SK-N-SH (cell line): ENCODE measurements around the gene SLC1A1. TPM values are rescaled to one million over a fixed set of nuclear protein-coding genes. Genes with fewer than 3 reads are reported as not detected.

Experiments
- CTCF ChIA-PET: fragments of 300-600, 350-600 bp; formaldehyde crosslinking; extraction: SDS; loops from one replicate; lab custom pipeline; 2021; lab: Yijun Ruan, JAX
- POLR2A ChIA-PET: fragments of 350-600 bp; sonication (Branson Sonifier 250); formaldehyde crosslinking; extraction: SDS; loops from one replicate; lab custom pipeline; 2020; ENCODE audit warnings: antibody characterized with exemption, inconsistent platforms; lab: Yijun Ruan, JAX
- DNase-seq: peaks from one replicate; pipeline ENCODE4 v3.0.0; 2012
- H2AFZ ChIP-seq: fragments of 200-600 bp; sonication (generic); 2 replicates; pipeline ENCODE4 v1.8.1; 2016; ENCODE audit warnings: antibody characterized with exemption, mild to moderate bottlenecking, low read depth
- H3F3A ChIP-seq: fragments of 200-600 bp; sonication (generic); replicated peaks from 2 replicates; pipeline ENCODE3; 2016; ENCODE audit warnings: antibody characterized with exemption, mild to moderate bottlenecking; ENCODE audit not compliant: insufficient read depth
- H3K27ac ChIP-seq, 2 experiments: fragments of 200-500 bp in 1 of 2; fragments of 200-600 bp in 1 of 2; sonication (Bioruptor generic) in 1 of 2; sonication (generic), shearing (Covaris generic) in 1 of 2; 2 replicates each; pipeline versions ENCODE4 v1.5.1 to v1.6.1; 2014 to 2016; ENCODE audit warnings: low read depth in 2 of 2, inconsistent platforms in 1 of 2, low read length in 1 of 2, mild to moderate bottlenecking in 1 of 2, mixed read lengths in 1 of 2
- H3K27me3 ChIP-seq: fragments of 200-600 bp; sonication (generic), shearing (Covaris generic); 2 replicates; pipeline ENCODE4 v1.6.1; 2016; ENCODE audit warnings: mixed run types; ENCODE audit not compliant: insufficient read depth
- H3K36me3 ChIP-seq, 2 experiments: fragments of 200-500 bp in 1 of 2; fragments of 200-600 bp in 1 of 2; sonication (Bioruptor generic) in 1 of 2; sonication (generic) in 1 of 2; replicated peaks in 1 of 2; 2 replicates each; pipeline versions ENCODE3 to v1.5.1; 2014 to 2016; ENCODE audit warnings: low read length in 1 of 2, mild to moderate bottlenecking in 1 of 2; ENCODE audit not compliant: insufficient read depth in 2 of 2, control insufficient read depth in 1 of 2
- H3K4me1 ChIP-seq, 2 experiments: fragments of 200-500 bp in 1 of 2; fragments of 200-600 bp in 1 of 2; sonication (Bioruptor generic) in 1 of 2; sonication (generic), shearing (Covaris generic) in 1 of 2; 2 replicates each; pipeline versions ENCODE4 v1.5.1 to v1.6.1; 2014 to 2016; ENCODE audit warnings: low read depth in 1 of 2, low read length in 1 of 2, mixed run types in 1 of 2; ENCODE audit not compliant: insufficient read depth in 2 of 2, control insufficient read depth in 1 of 2
- H3K4me2 ChIP-seq: fragments of 200-600 bp; sonication (generic), shearing (Covaris generic); 2 replicates; pipeline ENCODE4 v1.6.1; 2017; ENCODE audit warnings: mixed run types
- H3K4me3 ChIP-seq, 2 experiments: fragments of 200-500 bp in 1 of 2; fragments of 200-600 bp in 1 of 2; sonication (Bioruptor generic) in 1 of 2; sonication (generic), shearing (Covaris generic) in 1 of 2; 2 replicates each; pipeline versions ENCODE4 v1.5.1 to v1.8.1; 2014 to 2016; ENCODE audit warnings: low read depth in 2 of 2, inconsistent platforms in 1 of 2, low read length in 1 of 2, mild to moderate bottlenecking in 1 of 2, mixed read lengths in 1 of 2, moderate library complexity in 1 of 2
- H3K79me2 ChIP-seq: fragments of 200-600 bp; sonication (generic); 2 replicates; pipeline ENCODE4 v1.8.1; 2017; ENCODE audit warnings: mild to moderate bottlenecking; ENCODE audit not compliant: insufficient read depth
- H3K9ac ChIP-seq: fragments of 200-600 bp; sonication (generic); 2 replicates; pipeline ENCODE4 v1.6.1; 2017; ENCODE audit warnings: mixed run types
- H3K9me2 ChIP-seq: fragments of 200-600 bp; sonication (generic); 2 replicates; pipeline ENCODE4 v1.6.1; 2017; ENCODE audit warnings: mixed run types
- H3K9me3 ChIP-seq: fragments of 200-600 bp; sonication (generic); 2 replicates; pipeline ENCODE4 v1.6.1; 2017; ENCODE audit warnings: mixed run types, mild to moderate bottlenecking, moderate library complexity
- H4K20me1 ChIP-seq: fragments of 200-600 bp; sonication (generic); 2 replicates; pipeline ENCODE4 v1.6.1; 2017; ENCODE audit warnings: mild to moderate bottlenecking, mixed run types; ENCODE audit not compliant: insufficient read depth
- ELF1 ChIP-seq: IDR thresholded peaks from 2 replicates; pipeline ENCODE4 v1.4.0; 2012
- EZH2phosphoT487 ChIP-seq: fragments of 200-600 bp; sonication (generic); IDR thresholded peaks from 2 replicates; pipeline ENCODE4 v1.6.1; 2017; ENCODE audit warnings: low read depth, mixed run types, mild to moderate bottlenecking, antibody characterized with exemption, moderate library complexity, borderline replicate concordance
- FOSL2 ChIP-seq: IDR thresholded peaks from 2 replicates; pipeline ENCODE4 v1.4.0; 2012; ENCODE audit warnings: low read depth, mild to moderate bottlenecking, moderate library complexity, borderline replicate concordance
- FOXJ3 ChIP-seq: sonication (generic); formaldehyde crosslinking; IDR thresholded peaks from 2 replicates; pipeline ENCODE4 v1.5.1; 2020; ENCODE audit warnings: mild to moderate bottlenecking, missing genetic modification reagents
- GABPA ChIP-seq: IDR thresholded peaks from 2 replicates; pipeline ENCODE4 v1.4.0; 2012; ENCODE audit warnings: low read depth, mild to moderate bottlenecking
- JUND ChIP-seq: IDR thresholded peaks from 2 replicates; pipeline ENCODE4 v1.4.0; 2012
- MAX ChIP-seq: IDR thresholded peaks from 2 replicates; pipeline ENCODE4 v1.4.0; 2012; ENCODE audit warnings: low read depth
- MEF2A ChIP-seq: IDR thresholded peaks from 2 replicates; pipeline ENCODE4 v1.4.0; 2012; ENCODE audit warnings: low read depth, borderline replicate concordance
- NFIC ChIP-seq: IDR thresholded peaks from 2 replicates; pipeline ENCODE4 v1.4.0; 2012; ENCODE audit warnings: borderline replicate concordance
- POLR2AphosphoS5 ChIP-seq: IDR thresholded peaks from 2 replicates; pipeline ENCODE4 v1.6.1; 2012; ENCODE audit warnings: low read depth, low read length
- RCOR1 ChIP-seq: fragments of 150-350 bp; IDR thresholded peaks from 2 replicates; pipeline ENCODE4 v1.6.1; 2017; ENCODE audit warnings: antibody characterized with exemption, low read length
- RXRA ChIP-seq: IDR thresholded peaks from 2 replicates; pipeline ENCODE4 v1.4.0; 2012; ENCODE audit warnings: low read depth, mild to moderate bottlenecking, borderline replicate concordance
- TAF1 ChIP-seq: IDR thresholded peaks from 2 replicates; pipeline ENCODE4 v1.6.1; 2012; ENCODE audit warnings: low read depth, mild to moderate bottlenecking, low read length, moderate library complexity, borderline replicate concordance
- TEAD4 ChIP-seq: IDR thresholded peaks from 2 replicates; pipeline ENCODE4 v1.4.0; 2012; ENCODE audit warnings: mild to moderate bottlenecking, borderline replicate concordance; ENCODE audit not compliant: insufficient read depth
- YY1 ChIP-seq: IDR thresholded peaks from 2 replicates; pipeline ENCODE4 v1.4.0; 2012; ENCODE audit warnings: low read depth, mild to moderate bottlenecking
- ZBTB33 ChIP-seq: IDR thresholded peaks from 2 replicates; pipeline ENCODE4 v1.4.0; 2012; ENCODE audit warnings: low read depth, borderline replicate concordance
- WGBS: methylation state at CpG from one replicate; pipeline ENCODE4 v1.1.6; 2017; ENCODE audit warnings: low lambda C conversion rate; 5-methylcytosine and 5-hydroxymethylcytosine counted together
- polyA plus RNA-seq, 3 experiments: library from polyadenylated mRNA; depleted of rRNA; stranded (reverse); fragments of >200 nt; gene quantifications; 2 replicates each; pipeline ENCODE4 v1.2.3, GENCODE V29; 2012
- TF ChIP-seq, protein P1 (sequence below): IDR thresholded peaks from 2 replicates; pipeline ENCODE4 v1.6.1; 2012; ENCODE audit warnings: mild to moderate bottlenecking, low read depth, low read length, moderate library complexity

SLC1A1 gene
- polyA plus RNA-seq, 1 of the 3 experiments (the other 2 are of a cell fraction): 0.23 TPM

- TF ChIP-seq, protein P1, sequence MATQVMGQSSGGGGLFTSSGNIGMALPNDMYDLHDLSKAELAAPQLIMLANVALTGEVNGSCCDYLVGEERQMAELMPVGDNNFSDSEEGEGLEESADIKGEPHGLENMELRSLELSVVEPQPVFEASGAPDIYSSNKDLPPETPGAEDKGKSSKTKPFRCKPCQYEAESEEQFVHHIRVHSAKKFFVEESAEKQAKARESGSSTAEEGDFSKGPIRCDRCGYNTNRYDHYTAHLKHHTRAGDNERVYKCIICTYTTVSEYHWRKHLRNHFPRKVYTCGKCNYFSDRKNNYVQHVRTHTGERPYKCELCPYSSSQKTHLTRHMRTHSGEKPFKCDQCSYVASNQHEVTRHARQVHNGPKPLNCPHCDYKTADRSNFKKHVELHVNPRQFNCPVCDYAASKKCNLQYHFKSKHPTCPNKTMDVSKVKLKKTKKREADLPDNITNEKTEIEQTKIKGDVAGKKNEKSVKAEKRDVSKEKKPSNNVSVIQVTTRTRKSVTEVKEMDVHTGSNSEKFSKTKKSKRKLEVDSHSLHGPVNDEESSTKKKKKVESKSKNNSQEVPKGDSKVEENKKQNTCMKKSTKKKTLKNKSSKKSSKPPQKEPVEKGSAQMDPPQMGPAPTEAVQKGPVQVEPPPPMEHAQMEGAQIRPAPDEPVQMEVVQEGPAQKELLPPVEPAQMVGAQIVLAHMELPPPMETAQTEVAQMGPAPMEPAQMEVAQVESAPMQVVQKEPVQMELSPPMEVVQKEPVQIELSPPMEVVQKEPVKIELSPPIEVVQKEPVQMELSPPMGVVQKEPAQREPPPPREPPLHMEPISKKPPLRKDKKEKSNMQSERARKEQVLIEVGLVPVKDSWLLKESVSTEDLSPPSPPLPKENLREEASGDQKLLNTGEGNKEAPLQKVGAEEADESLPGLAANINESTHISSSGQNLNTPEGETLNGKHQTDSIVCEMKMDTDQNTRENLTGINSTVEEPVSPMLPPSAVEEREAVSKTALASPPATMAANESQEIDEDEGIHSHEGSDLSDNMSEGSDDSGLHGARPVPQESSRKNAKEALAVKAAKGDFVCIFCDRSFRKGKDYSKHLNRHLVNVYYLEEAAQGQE: no peak
- TF ChIP-seq JUND (no peak), MEF2A (no peak), ZBTB33 (no peak), NFIC (no peak), POLR2AphosphoS5 (no peak), MAX (no peak), ELF1 (no peak), RCOR1 (no peak), FOXJ3 (no peak), FOSL2 (no peak), TAF1 (no peak), EZH2phosphoT487 (no peak), GABPA (no peak), TEAD4 (no peak), RXRA (no peak), YY1 (no peak)
- ChIA-PET POLR2A (no interaction called here), CTCF (interaction anchor here (1.0 to 1.4 kb wide), 4 partner anchors 11 to 33 kb away, joined by 3 to 4 read pairs (median 3); no protein-coding TSS in a partner anchor)
- Histone ChIP-seq H3K79me2 (no peaks in the 10 kb centered on the region), H3F3A (no peaks in the 10 kb centered on the region), H3K9me3 (no peaks in the 10 kb centered on the region), H3K4me3 (no peak overlapping the region), H2AFZ (no peak overlapping the region), H3K27ac (no peak overlapping the region), H3K27me3 (no peaks in the 10 kb centered on the region), H3K36me3 (no peaks in the 10 kb centered on the region), H3K4me2 (no peak overlapping the region), H3K9me2 (no peaks in the 10 kb centered on the region), H3K4me1 (peaks cover 0 to 2% of the 10 kb centered on the region in 2 experiments; a peak in 1 of 4 replicates), H3K9ac (no peak overlapping the region), H4K20me1 (no peaks in the 10 kb centered on the region)
- 36% methylated on average over 4 of the region's 4 CpGs for WGBS
- DNase-seq: no peak
Measured at GRCh38 chr9:4573176-4573575, 82.9 kb downstream of the SLC1A1 start.
